Inferior parietal cortex (tissue), 1 donor: ENCODE measurements around the gene HIVEP3.

ENCODE experiments used
- DNase-seq: peaks from one replicate; pipeline ENCODE4 v3.0.0-alpha.2; 2016; ENCODE audit errors: extremely low spot score

HIVEP3 gene

DNA sequence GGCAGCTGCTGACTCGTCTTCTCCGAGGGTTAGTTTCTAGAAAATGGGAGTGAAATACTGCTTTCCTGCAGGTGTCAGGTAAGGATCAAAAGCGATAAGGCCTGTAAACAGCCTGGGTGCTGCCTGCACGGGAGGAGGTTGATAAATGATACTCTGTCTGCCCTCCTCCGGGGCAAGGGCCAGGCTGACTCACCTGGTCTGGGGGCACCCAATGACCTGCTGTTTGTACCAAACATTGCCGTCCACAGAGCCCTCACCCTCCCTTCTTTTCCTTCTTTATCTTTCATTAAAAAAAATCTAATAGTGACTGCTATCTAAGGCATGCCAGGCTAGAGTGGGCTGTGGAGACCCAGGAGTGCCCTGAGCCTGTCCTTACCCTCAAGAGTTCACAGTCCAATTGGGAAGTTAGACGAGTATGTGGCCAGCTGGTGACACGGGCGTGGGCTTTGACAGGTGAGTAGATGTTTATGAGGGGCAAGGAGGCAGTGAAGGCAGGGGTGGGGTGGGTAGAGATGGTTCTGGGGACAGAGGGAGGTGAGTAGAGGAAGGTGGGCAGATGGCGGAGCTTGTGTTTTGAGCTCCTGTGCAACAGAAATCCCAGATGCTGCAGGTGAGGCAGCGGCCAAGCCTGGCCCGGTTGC lies 450.5 kb downstream of the HIVEP3 start:
- no peak for DNase-seq

DNA sequence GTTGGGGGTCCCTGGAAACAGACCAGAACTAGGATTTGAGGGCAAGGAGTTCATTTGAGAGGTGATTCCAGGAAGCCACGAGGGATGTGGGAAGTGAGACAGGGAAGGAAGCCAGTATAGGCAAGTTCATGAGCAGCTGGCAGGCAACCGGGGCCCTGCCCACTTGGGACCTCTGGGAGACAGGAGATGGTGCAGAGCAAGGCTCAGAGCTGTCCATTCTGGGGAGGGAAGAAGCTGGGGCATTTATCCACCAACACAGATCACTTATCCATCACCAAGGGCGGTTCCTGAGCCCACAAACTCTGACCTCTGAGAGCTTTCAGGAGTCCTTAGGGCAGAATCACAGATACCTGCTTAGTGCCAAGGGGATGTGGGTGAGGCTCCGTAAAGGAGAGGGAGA lies 451.0 kb downstream of the HIVEP3 start:
- no peak for DNase-seq

DNA sequence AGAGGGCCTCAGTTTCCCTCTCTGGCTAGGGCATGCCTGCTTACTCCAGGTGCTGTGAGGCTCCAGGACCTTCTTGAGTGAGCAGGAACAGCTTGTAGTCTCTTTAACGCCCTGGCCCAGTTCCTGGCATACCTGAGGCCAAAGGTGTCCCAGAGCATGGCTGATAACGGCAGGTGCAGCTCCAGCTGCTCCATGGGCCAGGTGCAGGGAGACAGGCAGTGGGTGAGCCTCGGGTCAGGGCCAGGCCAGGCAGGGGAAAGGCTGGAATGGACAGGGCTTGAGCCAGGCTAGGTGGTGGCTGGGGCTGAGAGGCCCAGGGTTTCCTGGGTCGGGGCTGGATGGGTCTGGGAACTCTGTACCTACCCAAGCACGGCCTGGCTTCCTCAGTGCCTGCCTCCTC lies 452.6 kb downstream of the HIVEP3 start:
- DNase-seq = no peak

DNA sequence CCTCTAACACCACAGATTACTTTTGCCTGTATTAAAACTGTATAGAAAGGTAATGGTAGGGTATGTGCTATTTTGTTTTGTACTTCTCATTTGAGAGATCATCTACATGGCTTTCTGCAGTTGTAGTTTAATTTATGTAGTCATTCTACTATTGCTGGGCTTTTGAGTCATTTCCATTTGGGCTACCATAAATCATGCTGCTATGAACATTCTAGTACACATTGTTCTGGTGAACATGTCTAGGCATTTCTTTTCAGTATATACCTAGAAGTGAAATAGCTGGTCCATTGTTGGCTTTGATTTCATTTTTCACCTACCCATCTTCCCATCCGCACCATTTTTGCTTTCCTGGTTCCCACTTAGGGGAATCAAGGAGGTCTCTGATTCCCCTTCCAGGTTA lies 453.0 kb downstream of the HIVEP3 start:
- DNase-seq = no peak

GRCh38 chr1:41464885-41465284 lies 453.8 kb downstream of the HIVEP3 start:
- DNase-seq = no peak

- no peak for DNase-seq
Measured at GRCh38 chr1:41463516-41463915, 455.2 kb downstream of the HIVEP3 start.

DNA sequence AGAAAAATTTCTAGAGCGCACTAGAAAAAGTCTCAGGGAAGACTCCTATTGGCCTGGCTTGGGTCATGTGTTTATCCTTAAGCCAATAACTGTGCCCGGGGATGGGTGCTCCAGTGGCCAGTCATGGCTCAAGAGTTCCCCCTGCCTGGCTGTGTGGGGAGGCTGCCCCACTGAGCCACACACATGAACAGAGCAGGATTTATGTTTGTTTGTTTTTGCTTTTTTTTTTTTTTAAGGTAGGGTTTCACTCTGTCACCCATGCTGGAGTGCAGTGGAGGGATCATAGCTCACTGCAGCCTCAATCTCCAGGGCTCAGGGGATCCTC lies 456.1 kb downstream of the HIVEP3 start:
- no peak for DNase-seq

- no peak for DNase-seq
Measured at GRCh38 chr1:41461790-41462679, 456.7 kb downstream of the HIVEP3 start.

DNA sequence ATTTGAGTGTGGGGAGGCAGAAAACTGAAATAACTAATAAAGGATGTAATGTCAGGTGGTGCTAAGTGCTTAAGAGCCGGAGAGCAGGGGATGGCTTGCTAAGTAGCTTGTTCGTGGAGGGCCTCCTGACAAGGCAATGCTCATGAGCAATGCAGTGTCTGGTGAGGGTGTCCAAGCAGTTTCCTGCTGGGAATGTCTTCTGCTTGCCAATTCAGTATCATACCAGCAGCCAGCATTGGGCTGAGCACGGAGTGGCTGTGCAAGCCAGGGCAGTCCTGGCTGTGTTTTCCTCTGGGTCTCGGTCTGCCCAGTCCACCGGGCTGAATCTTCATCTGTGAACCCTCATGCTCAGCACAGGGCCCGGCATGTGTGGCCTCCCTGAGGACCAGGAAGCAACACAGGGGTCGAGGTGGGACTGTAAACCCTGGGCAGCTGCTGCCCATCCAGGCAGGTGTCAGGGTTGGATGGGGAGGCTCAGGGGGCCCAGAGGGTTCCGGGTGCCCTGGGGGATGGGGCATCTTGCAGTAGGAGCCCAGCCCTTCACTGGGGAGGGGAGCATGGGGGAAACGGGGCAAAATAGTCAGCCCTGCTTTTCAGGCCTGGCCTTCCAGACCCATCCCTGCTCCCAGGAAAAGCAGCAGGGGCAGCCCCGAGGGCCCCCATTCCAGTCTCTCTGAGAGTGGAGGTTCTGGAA lies 461.7 kb downstream of the HIVEP3 start:
- no peak for DNase-seq
